NCI-H2227 (cell line): Measurements from ENCODE around the gene GSTM3.
A peak's percentile ranks its signal among the peaks of the same experiment; 100 is the strongest.
"Not testable (repeated sequence)": the region's sequence is repeated elsewhere in the genome, so short reads cannot be mapped to it uniquely, and the experiment has no call there.

Experiments used
- DNase-seq: peaks from one replicate; lab custom pipeline; 2025; ENCODE audit not compliant: unreplicated experiment; lab: John Stamatoyannopoulos, UW

GSTM3 gene

DNA sequence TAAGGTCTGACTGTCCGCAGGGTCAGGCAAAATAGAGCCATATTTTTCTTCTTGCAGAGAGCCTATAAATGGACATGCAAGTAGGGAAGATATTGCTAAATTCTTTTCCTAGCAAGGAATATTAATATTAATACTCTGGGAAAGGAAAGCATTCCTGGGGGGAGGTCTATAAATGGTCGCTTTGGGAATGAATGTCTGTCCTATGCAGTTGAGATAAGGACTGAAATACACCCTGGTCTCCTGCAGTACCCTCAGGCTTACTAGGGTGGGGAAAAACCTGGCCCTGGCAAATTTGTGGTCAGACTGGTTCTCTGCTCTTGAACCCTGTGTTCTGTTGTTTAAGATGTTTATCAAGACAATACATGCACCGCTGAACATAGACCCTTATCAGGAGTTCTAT is 37.9 kb downstream of the GSTM3 start:
- DNase-seq: not testable (repeated sequence)

DNA sequence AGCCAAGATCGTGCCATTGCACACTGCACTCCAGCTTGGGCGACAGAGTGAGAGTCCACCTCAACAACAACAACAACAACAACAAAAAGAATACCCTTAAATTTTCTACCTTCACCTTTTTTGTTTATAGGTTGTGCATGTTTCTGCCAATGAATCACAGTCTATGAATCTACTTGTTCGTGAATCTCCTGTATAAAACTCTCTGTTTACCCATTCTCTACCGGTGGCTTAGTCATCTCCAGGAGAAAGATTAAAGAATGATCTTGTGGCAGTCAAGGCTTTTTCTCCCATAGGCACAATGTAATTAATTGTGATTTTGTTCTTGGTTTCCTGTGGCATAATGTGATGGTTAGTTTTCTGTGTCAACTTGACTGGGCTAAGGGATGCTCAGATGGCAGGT is 43.0 kb downstream of the GSTM3 start:
- not testable (repeated sequence) for DNase-seq

DNA sequence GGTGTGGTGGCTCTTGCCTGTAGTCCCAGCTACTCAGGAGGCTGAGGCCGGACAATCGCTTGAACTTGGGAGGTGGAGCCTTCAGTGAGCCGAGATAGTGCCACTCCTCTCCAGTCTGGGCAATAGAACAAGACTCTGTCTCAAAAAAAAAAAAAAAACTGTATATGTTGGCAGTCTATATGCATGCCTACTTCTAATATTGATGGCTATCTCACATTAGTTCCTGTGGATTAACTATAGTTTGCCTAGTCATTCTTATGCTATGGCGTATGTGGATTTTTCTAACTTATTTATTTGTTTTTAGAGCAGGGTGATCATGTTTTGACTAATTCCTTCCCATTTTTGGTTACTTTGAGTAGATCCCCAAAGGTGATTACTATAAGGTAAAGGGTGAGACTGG is 43.8 kb downstream of the GSTM3 start:
- DNase-seq: no peak

DNA sequence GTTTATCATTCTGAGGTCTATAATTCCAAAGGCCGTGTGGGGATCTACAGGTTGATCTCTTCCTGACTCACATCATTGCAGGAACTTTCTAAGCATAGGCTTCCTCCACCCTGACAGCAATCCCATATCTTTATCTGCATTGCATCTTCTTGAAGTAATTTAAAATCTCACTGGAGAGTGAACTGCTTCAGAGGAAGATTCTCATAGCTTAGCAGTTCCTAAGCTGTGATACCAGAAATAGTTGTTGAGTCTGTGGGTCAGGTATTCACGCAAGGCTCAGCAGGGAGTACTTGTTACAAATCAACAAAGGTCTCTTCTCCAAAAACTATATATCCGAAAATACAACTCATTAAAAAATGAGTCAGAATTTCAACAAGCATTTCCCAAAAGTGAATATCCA is 45.7 kb downstream of the GSTM3 start:
- not testable (repeated sequence) for DNase-seq

DNA sequence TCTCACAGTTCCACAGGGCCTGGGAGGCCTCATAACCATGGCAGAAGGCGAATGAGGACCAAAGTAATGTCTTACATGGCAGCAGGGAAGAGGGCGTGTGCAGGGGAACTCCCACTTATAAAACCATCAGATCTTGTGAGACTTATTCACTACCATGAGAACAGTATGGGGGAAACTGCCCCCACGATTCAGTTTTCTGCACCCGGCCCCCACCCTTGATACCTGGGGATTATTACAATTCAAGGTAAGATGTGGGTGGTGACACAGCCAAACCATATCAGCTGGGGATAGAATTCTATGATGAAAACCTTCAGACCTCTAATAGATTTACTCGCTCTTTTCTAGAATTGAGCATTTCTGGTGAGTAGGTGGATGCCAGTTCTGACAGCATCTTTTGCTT is 46.4 kb downstream of the GSTM3 start:
- not testable (repeated sequence) for DNase-seq

DNA sequence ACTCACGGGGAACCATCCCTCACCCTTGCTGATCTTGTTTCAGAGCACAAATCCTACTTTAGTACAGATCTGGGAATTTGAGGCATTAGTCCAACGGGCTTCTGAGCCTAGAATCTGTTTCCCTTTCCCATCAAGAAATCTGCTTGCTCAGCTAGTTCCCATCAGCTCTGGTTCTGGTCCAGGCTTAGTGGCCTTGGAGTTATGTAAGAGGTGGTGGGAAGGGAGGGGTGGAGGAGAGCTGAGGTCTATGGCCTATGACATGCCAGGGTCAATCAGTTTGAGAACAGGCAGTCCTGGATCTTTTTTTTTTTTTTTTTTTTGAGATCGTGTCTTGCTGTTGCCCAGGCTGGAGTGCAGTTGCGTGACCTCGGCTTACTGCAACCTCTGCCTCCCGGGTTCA is 49.1 kb downstream of the GSTM3 start:
- DNase-seq: no peak

DNA sequence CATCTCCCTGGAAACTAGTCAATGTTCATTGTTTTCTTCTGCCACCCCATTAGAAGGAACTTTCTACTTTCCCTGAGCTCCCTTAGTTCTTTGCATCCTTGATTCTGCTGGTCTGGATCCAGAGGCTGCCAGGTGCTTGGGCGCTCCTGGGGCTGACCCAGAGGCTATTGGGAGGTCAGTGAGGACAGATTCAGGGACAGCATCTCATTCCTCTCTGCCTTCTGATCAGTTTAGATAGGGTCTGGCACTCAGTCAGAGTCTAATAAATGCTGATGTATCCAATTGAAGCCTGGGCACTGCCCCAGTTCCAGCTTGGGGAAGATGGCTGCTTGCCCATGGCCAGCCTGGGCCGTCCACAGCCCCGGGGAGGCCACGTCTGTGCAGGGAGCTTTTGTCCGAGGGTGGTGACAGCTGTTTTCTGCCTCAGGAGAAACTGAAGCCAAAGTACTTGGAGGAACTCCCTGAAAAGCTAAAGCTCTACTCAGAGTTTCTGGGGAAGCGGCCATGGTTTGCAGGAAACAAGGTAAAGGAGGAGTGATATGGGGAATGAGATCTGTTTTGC is 50.9 kb downstream of the GSTM3 start:
- no peak for DNase-seq

DNA sequence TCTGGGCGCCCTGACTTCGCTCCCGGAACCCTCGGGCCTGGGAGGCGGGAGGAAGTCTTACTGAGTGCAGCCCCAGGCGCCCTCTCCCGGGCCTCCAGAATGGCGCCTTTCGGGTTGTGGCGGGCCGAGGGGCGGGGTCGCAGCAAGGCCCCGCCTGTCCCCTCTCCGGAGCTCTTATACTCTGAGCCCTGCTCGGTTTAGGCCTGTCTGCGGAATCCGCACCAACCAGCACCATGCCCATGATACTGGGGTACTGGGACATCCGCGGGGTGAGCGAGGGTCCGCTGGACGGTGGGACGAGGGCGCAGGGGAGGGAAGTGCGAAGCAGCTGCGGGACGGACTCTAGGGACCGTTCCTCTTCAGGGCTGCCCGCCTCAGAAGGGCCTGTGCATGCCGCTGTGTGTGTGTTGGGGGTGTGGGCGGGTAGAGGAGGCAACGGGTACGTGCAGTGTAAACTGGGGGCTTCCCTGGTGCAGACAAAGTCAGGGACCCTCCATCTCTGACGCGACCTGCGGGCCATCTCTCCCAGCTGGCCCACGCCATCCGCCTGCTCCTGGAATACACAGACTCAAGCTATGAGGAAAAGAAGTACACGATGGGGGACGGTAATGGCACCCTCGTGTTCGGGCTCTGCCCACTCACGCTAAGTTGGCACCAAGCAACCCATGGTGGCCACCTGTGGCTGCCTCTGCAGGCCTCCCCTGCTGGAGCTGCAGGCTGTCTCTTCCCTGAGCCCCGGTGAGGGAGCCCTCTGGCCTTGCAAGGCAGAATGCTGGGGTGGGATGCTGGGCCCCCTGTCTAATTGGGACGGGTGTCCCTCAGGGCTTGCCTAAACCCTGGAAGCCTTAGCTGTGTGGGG is 53.0 kb downstream of the GSTM3 start, which contains the start of gene GSTM1:
Gene GSTM1 (plus strand): TSS at position 177 of the 859 bp plus-strand sequence. CDS start 57 bp downstream, at position 234.
- DNase-seq: peak; percentile 90

DNA sequence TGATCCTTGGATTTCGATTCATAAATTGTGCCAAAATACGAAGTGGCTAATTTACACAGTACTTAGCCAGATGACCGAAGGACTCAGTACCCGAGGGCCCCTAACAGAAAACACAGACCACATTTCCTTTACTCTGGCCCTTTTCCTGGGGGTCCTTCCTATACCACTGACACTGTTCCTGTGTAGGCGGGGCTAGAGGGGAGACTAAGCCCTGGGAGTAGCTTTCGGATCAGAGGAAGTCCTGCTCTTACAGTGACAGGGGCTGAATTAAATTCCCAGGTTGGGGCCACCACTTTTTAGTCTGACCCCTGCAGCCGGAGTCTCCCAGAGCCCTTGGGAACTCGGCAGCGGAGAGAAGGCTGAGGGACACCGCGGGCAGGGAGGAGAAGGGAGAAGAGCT is 53.7 kb downstream of the GSTM3 start:
- DNase-seq: not testable (repeated sequence)

DNA sequence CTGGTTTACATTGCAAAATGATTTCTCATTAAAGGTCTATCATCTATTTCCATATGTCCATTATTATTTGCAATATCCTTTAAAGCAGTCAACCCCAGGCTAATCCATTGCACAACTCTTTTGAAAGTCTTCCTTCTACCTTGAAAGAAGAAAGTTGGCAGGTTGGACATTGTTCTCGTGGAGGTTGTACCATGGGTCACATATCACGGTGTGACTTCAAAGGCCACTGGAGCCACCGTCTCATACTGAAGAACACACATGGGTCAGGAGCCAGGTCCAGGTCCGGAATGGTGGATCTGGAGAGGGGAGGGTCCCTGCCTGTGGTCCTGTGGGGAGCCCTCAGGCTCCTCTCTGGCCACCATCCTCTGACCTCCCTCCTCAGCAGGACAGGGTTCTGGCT is 54.9 kb downstream of the GSTM3 start:
- DNase-seq: not testable (repeated sequence)

DNA sequence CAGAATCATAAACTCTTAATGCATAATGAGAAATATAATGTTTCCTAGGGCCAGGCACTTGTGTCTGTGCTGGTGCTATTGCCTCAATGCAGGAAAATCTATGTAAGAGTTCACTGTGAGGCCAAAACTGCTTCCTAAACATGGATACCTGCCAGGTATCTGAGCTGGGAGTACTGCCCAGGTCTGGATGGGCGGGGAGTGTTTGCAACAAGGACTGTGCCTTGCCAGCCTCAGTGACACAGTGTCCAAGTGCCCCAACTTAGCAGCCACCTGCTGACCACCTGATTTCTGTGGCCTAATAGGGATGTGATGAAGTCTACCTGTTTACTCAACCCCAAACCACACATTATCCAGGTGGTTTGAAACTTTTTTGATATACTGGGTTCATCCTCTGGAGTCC is 55.4 kb downstream of the GSTM3 start:
- not testable (repeated sequence) for DNase-seq

DNA sequence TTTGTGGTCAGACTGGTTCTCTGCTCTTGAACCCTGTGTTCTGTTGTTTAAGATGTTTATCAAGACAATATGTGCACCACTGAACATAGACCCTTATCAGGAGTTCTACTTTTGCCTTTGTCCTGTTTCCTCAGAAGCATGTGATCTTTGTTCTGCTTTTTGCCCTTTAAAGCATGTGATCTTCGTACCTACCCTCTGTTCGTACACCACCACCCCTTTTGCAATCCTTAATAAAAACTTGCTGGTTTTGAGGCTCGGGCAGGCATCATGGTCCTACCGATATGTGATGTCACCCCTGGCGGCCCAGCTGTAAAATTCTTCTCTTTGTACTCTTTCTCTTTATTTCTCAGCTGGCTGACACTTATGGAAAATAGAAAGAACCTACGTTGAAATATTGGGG is 56.1 kb downstream of the GSTM3 start:
- DNase-seq: not testable (repeated sequence)
